Mesendoderm (in vitro differentiated cells): ENCODE measurements around the gene CYRIA.

Experiments used
- DNase-seq: peaks from one replicate; pipeline ENCODE4 v3.0.0; 2013
- H2AK5ac ChIP-seq: 2 replicates; pipeline ENCODE4 v1.6.1; 2013; ENCODE audit warnings: low read length, inconsistent platforms
- H2BK120ac ChIP-seq: 2 replicates; pipeline ENCODE4 v1.6.1; 2013; ENCODE audit warnings: low read depth, mild to moderate bottlenecking, low read length, moderate library complexity, mixed read lengths
- H2BK15ac ChIP-seq: replicated peaks from 2 replicates; pipeline ENCODE4 v1.6.1; 2013; ENCODE audit warnings: low read depth, mild to moderate bottlenecking, moderate library complexity
- H2BK5ac ChIP-seq: 2 replicates; pipeline ENCODE4 v1.6.1; 2013; ENCODE audit warnings: low read length, inconsistent platforms
- H3K18ac ChIP-seq: 2 replicates; pipeline ENCODE4 v1.6.1; 2013; ENCODE audit warnings: mild to moderate bottlenecking, low read length, mixed read lengths
- H3K23ac ChIP-seq: one replicate; pipeline ENCODE4 v1.6.1; 2013; ENCODE audit warnings: low read length
- H3K27ac ChIP-seq: 2 replicates; pipeline ENCODE4 v1.5.1; 2013; ENCODE audit warnings: low read depth, mild to moderate bottlenecking, inconsistent platforms, low read length, moderate library complexity
- H3K27me3 ChIP-seq: 2 replicates; pipeline ENCODE4 v1.6.1; 2013; ENCODE audit warnings: low read length, control low read depth, mild to moderate bottlenecking, inconsistent platforms; ENCODE audit not compliant: insufficient read depth, poor library complexity
- H3K36me3 ChIP-seq: 2 replicates; pipeline ENCODE4 v1.6.1; 2013; ENCODE audit warnings: low read length, inconsistent platforms; ENCODE audit not compliant: control insufficient read depth, insufficient read depth
- H3K4ac ChIP-seq: one replicate; pipeline ENCODE4 v1.6.1; 2013; ENCODE audit warnings: low read depth, mild to moderate bottlenecking, low read length, moderate library complexity
- H3K4me1 ChIP-seq: 2 replicates; pipeline ENCODE4 v1.6.1; 2013; ENCODE audit warnings: low read depth, low read length, inconsistent platforms; ENCODE audit not compliant: control insufficient read depth
- H3K4me2 ChIP-seq: 2 replicates; pipeline ENCODE4 v1.6.1; 2013; ENCODE audit warnings: low read length
- H3K4me3 ChIP-seq: 2 replicates; pipeline ENCODE4 v1.5.1; 2013; ENCODE audit warnings: mild to moderate bottlenecking, low read length
- H3K56ac ChIP-seq: one replicate; pipeline ENCODE4 v1.6.1; 2013; ENCODE audit warnings: low read length
- H3K79me1 ChIP-seq: 2 replicates; pipeline ENCODE4 v1.6.1; 2013; ENCODE audit warnings: low read length, inconsistent platforms
- H3K79me2 ChIP-seq: 2 replicates; pipeline ENCODE4 v1.6.1; 2013; ENCODE audit warnings: mild to moderate bottlenecking, low read length; ENCODE audit not compliant: control insufficient read depth, insufficient read depth
- H3K9ac ChIP-seq: 2 replicates; pipeline ENCODE4 v1.6.1; 2013; ENCODE audit warnings: low read length, inconsistent platforms
- H4K5ac ChIP-seq: one replicate; pipeline ENCODE4 v1.6.1; 2013; ENCODE audit warnings: low read length
- H4K8ac ChIP-seq: one replicate; pipeline ENCODE4 v1.6.1; 2013; ENCODE audit warnings: low read depth, mild to moderate bottlenecking, control low read depth, low read length, moderate library complexity
- WGBS: extraction: QIAGEN DNeasy Blood & Tissue Kit; methylation state at CpG from one replicate; pipeline ENCODE4 v1.1.7; 2013; ENCODE audit warnings: low lambda C conversion rate, missing lambda C conversion rate; ENCODE audit not compliant: insufficient coverage; ENCODE audit errors: extremely low coverage; 5-methylcytosine and 5-hydroxymethylcytosine counted together

Gene CYRIA

GRCh38 chr2:16629044-16629443, 36.6 kb downstream of the CYRIA start:
- no peak overlapping the region for H2AK5ac ChIP-seq
- no peak overlapping the region for H4K8ac ChIP-seq
- no peak overlapping the region for H2BK5ac ChIP-seq
- H3K23ac ChIP-seq: no peak overlapping the region
- DNase-seq: no peak
- H2BK15ac ChIP-seq: no peak overlapping the region
- H3K79me2 ChIP-seq: no peaks in the 10 kb centered on the region
- no peak overlapping the region for H3K9ac ChIP-seq
- peaks cover 5% of the 10 kb centered on the region for H3K4me1 ChIP-seq
- no peaks in the 10 kb centered on the region for H3K36me3 ChIP-seq
- no peak overlapping the region for H3K4me2 ChIP-seq
- no peak overlapping the region for H3K4me3 ChIP-seq
- H2BK120ac ChIP-seq: no peak overlapping the region
- H3K79me1 ChIP-seq: no peaks in the 10 kb centered on the region
- H4K5ac ChIP-seq: no peak overlapping the region
- H3K56ac ChIP-seq: no peak overlapping the region
- H3K18ac ChIP-seq: no peak overlapping the region
- H3K27ac ChIP-seq: no peak overlapping the region
- no peak overlapping the region for H3K4ac ChIP-seq
- no peaks in the 10 kb centered on the region for H3K27me3 ChIP-seq
- no CpG with 5 or more reads among the region's 5 CpGs for WGBS

DNA sequence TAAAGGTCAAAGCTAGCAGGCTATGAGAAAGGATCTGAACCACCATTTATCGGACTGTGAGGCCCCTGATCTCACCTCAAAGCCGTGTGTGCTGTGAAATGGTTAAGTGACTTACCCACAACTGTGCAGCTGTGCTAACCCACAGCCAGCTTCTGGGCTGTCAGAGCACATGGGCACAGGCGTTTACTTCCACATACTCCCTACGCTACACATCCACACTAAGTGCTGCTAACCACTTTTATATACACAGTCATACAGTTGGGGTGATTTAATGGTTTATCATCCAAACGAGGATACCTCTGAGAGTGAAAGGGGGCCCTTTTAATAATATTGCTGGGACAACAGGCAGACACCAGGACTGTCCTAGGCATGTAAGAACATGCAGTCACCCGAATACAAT, 37.3 kb downstream of the CYRIA start:
- H3K4me1 ChIP-seq: peaks cover 5% of the 10 kb centered on the region
- no peak overlapping the region for H2BK15ac ChIP-seq
- no peaks in the 10 kb centered on the region for H3K79me2 ChIP-seq
- no peak overlapping the region for H3K4me2 ChIP-seq
- H3K36me3 ChIP-seq: no peaks in the 10 kb centered on the region
- H2BK5ac ChIP-seq: no peak overlapping the region
- H3K23ac ChIP-seq: no peak overlapping the region
- H3K27me3 ChIP-seq: no peaks in the 10 kb centered on the region
- H3K18ac ChIP-seq: no peak overlapping the region
- no peak overlapping the region for H3K4me3 ChIP-seq
- no peak overlapping the region for H3K56ac ChIP-seq
- no peak for DNase-seq
- H3K79me1 ChIP-seq: no peaks in the 10 kb centered on the region
- WGBS: no CpG with 5 or more reads among the region's 6 CpGs
- H3K4ac ChIP-seq: no peak overlapping the region
- H3K9ac ChIP-seq: no peak overlapping the region
- H2AK5ac ChIP-seq: no peak overlapping the region
- H4K8ac ChIP-seq: no peak overlapping the region
- no peak overlapping the region for H2BK120ac ChIP-seq
- no peak overlapping the region for H3K27ac ChIP-seq
- no peak overlapping the region for H4K5ac ChIP-seq

DNA sequence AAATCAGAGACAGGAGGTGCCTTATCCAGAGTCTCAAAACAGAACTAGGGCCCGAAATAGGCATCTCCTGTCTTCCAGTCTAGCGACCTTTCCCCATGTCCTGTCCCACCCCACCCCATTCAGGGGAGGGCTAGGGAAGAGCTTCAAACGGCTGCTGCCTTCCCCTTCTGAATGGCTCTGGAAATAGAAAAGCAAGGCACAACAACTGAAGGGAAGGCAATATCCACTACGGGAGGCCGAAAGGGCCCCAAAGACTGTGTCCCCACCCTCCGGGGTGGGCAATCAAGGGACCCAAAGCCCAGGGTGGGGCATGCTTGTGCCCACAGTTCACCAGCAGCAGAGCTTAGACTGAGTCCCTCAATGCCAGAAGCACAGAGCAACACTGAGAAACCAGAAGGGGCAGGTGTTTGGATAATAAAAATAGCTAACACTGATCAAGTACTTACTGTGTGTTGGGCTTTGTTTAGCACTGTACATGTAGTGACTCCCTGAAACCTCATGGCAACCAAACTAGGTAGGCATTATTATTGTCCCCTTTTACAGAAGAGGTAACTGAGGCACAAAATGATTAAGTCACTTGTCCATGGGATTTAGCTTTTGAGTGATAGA, 38.5 kb downstream of the CYRIA start:
- no peak overlapping the region for H3K4me3 ChIP-seq
- no peaks in the 10 kb centered on the region for H3K27me3 ChIP-seq
- no peak for DNase-seq
- H2BK5ac ChIP-seq: no peak overlapping the region
- H3K79me2 ChIP-seq: no peaks in the 10 kb centered on the region
- no peak overlapping the region for H2BK15ac ChIP-seq
- H2BK120ac ChIP-seq: no peak overlapping the region
- H3K79me1 ChIP-seq: no peaks in the 10 kb centered on the region
- no peak overlapping the region for H3K18ac ChIP-seq
- H3K36me3 ChIP-seq: no peaks in the 10 kb centered on the region
- no peak overlapping the region for H4K5ac ChIP-seq
- H3K56ac ChIP-seq: no peak overlapping the region
- no peak overlapping the region for H3K4me2 ChIP-seq
- no peak overlapping the region for H3K9ac ChIP-seq
- H4K8ac ChIP-seq: no peak overlapping the region
- no peak overlapping the region for H3K27ac ChIP-seq
- H3K4ac ChIP-seq: no peak overlapping the region
- no CpG with 5 or more reads among the region's 6 CpGs for WGBS
- peaks cover 5% of the 10 kb centered on the region for H3K4me1 ChIP-seq
- H3K23ac ChIP-seq: no peak overlapping the region
- H2AK5ac ChIP-seq: no peak overlapping the region

GRCh38 chr2:16626497-16626896, 39.1 kb downstream of the CYRIA start:
- H3K23ac ChIP-seq: peak overlapping the region; percentile 81
- no peak overlapping the region for H2BK5ac ChIP-seq

DNA sequence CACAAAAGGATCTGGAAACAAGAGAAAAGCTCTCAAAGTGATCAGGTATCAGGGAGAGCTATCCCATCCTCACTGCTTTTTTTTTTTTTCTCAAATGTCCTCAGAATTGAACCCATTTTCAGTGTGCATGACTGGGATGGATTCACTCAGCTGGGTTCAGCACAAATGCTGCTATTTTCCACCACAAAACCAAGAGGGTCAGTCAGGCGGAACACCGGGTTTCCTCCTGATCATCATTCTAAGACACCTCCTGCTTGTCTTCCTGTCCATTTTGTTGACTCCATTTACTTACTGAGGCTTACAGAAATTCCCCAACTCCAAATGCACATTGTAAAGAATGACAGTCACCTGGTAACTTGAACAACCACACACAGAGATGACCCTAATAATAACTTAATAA, 39.9 kb downstream of the CYRIA start:
- no CpG with 5 or more reads among the region's 2 CpGs for WGBS
- H3K4ac ChIP-seq: no peak overlapping the region
- H3K79me1 ChIP-seq: no peaks in the 10 kb centered on the region
- H3K27ac ChIP-seq: no peak overlapping the region
- H2BK120ac ChIP-seq: no peak overlapping the region
- peak overlapping the region; percentile 80 for H3K56ac ChIP-seq
- H3K18ac ChIP-seq: peak overlapping the region; percentile 63
- H3K4me1 ChIP-seq: peaks cover 5% of the 10 kb centered on the region
- peak overlapping the region; percentile 22 for H3K9ac ChIP-seq
- H3K4me2 ChIP-seq: no peak overlapping the region
- DNase-seq: no peak
- H2AK5ac ChIP-seq: peak overlapping the region; percentile 40
- H3K27me3 ChIP-seq: no peaks in the 10 kb centered on the region
- H4K8ac ChIP-seq: peak overlapping the region; percentile 6
- no peak overlapping the region for H4K5ac ChIP-seq
- no peak overlapping the region for H2BK15ac ChIP-seq
- no peak overlapping the region for H3K23ac ChIP-seq
- H3K79me2 ChIP-seq: no peaks in the 10 kb centered on the region
- H3K4me3 ChIP-seq: no peak overlapping the region
- peak overlapping the region; percentile 57 for H2BK5ac ChIP-seq
- no peaks in the 10 kb centered on the region for H3K36me3 ChIP-seq

More at GRCh38 chr2:16626497-16626896, 39.1 kb downstream of the CYRIA start:
- no peak overlapping the region for H3K56ac ChIP-seq
- H2BK15ac ChIP-seq: no peak overlapping the region
- no peak overlapping the region for H3K4me3 ChIP-seq
- no peaks in the 10 kb centered on the region for H3K79me2 ChIP-seq
- H3K36me3 ChIP-seq: no peaks in the 10 kb centered on the region
- no peak overlapping the region for H3K4ac ChIP-seq
- no peak overlapping the region for H3K9ac ChIP-seq
- H3K18ac ChIP-seq: no peak overlapping the region
- peaks cover 5% of the 10 kb centered on the region for H3K4me1 ChIP-seq
- H2BK120ac ChIP-seq: no peak overlapping the region
- H3K4me2 ChIP-seq: no peak overlapping the region
- H2AK5ac ChIP-seq: peak overlapping the region; percentile 55
- DNase-seq: no peak
- no peak overlapping the region for H4K8ac ChIP-seq
- H3K27me3 ChIP-seq: no peaks in the 10 kb centered on the region
- no peaks in the 10 kb centered on the region for H3K79me1 ChIP-seq
- no peak overlapping the region for H4K5ac ChIP-seq
- H3K27ac ChIP-seq: no peak overlapping the region
- WGBS: no CpG with 5 or more reads among the region's 3 CpGs

DNA sequence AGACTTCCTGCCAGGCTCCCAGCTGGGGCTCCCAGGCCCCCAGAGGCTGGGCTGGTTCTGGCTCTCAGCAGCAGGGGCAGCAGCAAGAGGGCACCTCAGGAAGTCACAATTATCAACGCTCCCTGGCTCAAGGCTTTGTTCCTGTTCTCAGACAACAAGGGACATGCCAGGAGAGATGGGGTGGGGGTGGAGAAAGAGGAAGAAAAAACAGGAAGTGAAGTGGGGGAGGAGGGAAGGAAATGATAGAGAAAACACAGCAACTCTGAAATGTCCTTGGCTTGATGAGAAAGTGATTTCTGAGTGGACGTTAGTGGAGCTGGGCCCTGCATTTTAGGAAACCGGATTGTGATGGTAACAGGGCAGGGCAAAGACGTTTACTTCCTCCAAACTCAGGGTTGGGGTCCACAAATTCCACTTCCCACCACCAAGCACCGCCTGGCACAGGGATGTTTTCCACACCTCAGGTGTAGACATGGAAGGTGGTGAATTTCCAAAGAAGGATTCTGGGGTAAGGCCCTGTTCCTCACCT, 40.4 kb downstream of the CYRIA start:
- H4K5ac ChIP-seq: peak overlapping the region; percentile 82
- peak overlapping the region; percentile 22 for H3K9ac ChIP-seq
- H4K8ac ChIP-seq: peak overlapping the region; percentile 6
- no peaks in the 10 kb centered on the region for H3K79me2 ChIP-seq
- H2BK120ac ChIP-seq: no peak overlapping the region
- peak overlapping the region; percentile 62 for H3K4ac ChIP-seq
- H3K4me2 ChIP-seq: no peak overlapping the region
- no peak overlapping the region for H2BK15ac ChIP-seq
- no peak overlapping the region for H3K27ac ChIP-seq
- H2AK5ac ChIP-seq: peak overlapping the region; percentile 11
- H3K4me1 ChIP-seq: peaks cover 5% of the 10 kb centered on the region
- no peak overlapping the region for H3K4me3 ChIP-seq
- no CpG with 5 or more reads among the region's 5 CpGs for WGBS
- peak overlapping the region; percentile 57 for H2BK5ac ChIP-seq
- no peaks in the 10 kb centered on the region for H3K27me3 ChIP-seq
- peak overlapping the region; percentile 63 for H3K18ac ChIP-seq
- H3K56ac ChIP-seq: peak overlapping the region; percentile 80
- no peaks in the 10 kb centered on the region for H3K36me3 ChIP-seq
- no peak overlapping the region for H3K23ac ChIP-seq
- DNase-seq: peak; percentile 71
- no peaks in the 10 kb centered on the region for H3K79me1 ChIP-seq
